Suppressor macrophage treated with lipopolysaccharide for 4 hours (primary cell): ENCODE results near the gene TEX52.
"Not testable (repeated sequence)": the region's sequence is repeated elsewhere in the genome, so short reads cannot be mapped to it uniquely, and the experiment has no call there.

ENCODE experiments used
- DNase-seq: peaks from one replicate; pipeline ENCODE4 v3.0.0-alpha.2; 2020

The TEX52 gene

GRCh38 chr12:2863402-2863801 lies 6.6 kb upstream of the TEX52 start:
- not testable (repeated sequence) for DNase-seq

GRCh38 chr12:2862876-2863275 lies 6.0 kb upstream of the TEX52 start:
- DNase-seq = no peak

- DNase-seq = no peak
Measured at GRCh38 chr12:2860170-2860569, 3.3 kb upstream of the TEX52 start.

- no peak for DNase-seq
Measured at GRCh38 chr12:2858944-2859421, 2.1 kb upstream of the TEX52 start.

- no peak for DNase-seq
Measured at GRCh38 chr12:2858334-2858733, 1.5 kb upstream of the TEX52 start.

- no peak for DNase-seq
Measured at GRCh38 chr12:2857576-2857975, 737 bp upstream of the TEX52 start.

GRCh38 chr12:2856051-2856450 lies 788 bp downstream of the TEX52 start:
- DNase-seq = no peak

- DNase-seq = no peak
Measured at GRCh38 chr12:2855546-2855945, 1.3 kb downstream of the TEX52 start.

- DNase-seq = no peak
Measured at GRCh38 chr12:2854669-2855453, 2.0 kb downstream of the TEX52 start.

- DNase-seq = peak; percentile 73
Measured at GRCh38 chr12:2853626-2854025, 3.2 kb downstream of the TEX52 start.

GRCh38 chr12:2851931-2852330 lies 4.9 kb downstream of the TEX52 start:
- DNase-seq = no peak

- no peak for DNase-seq
Measured at GRCh38 chr12:2845280-2845679, 11.6 kb downstream of the TEX52 start.

GRCh38 chr12:2844786-2845185 lies 12.1 kb downstream of the TEX52 start:
- no peak for DNase-seq

- DNase-seq = no peak
Measured at GRCh38 chr12:2842948-2843347, 13.9 kb downstream of the TEX52 start.

- no peak for DNase-seq
Measured at GRCh38 chr12:2841056-2841650, 15.7 kb downstream of the TEX52 start.

GRCh38 chr12:2836574-2836973 lies 20.3 kb downstream of the TEX52 start:
- peak; percentile 65 for DNase-seq

GRCh38 chr12:2835691-2836403 lies 21.0 kb downstream of the TEX52 start:
- no peak for DNase-seq

GRCh38 chr12:2834581-2835491 lies 22.0 kb downstream of the TEX52 start, which contains the start of gene NRIP2:
TSS of gene NRIP2 (minus strand) at chr12:2835035. CDS start at chr12:2834983, 52 bp downstream.
- no peak for DNase-seq

GRCh38 chr12:2833810-2834209 lies 23.0 kb downstream of the TEX52 start:
- no peak for DNase-seq

GRCh38 chr12:2833327-2833726 lies 23.5 kb downstream of the TEX52 start:
- DNase-seq = no peak

- DNase-seq = no peak
Measured at GRCh38 chr12:2832550-2833127, 24.2 kb downstream of the TEX52 start.

- no peak for DNase-seq
Measured at GRCh38 chr12:2829275-2829674, 27.6 kb downstream of the TEX52 start.
